ENCODE data around the gene TNFSF13.

- TF ChIP-seq POLR2AphosphoS5 (IDR thresholded peaks at IDR 0.05; ENCODE audit: borderline replicate concordance, low read depth, low read length) (no peak), EZH2 (IDR thresholded peaks at IDR 0.05) (no peak)
These were observed 1.3 kb upstream of the TNFSF13 start for GRCh38 chr17:7557147-7557764.

Measured in SK-N-MC (cell line).